ENCODE measurements around the gene CERS6. TPM values are rescaled to one million over a fixed set of nuclear protein-coding genes. Genes with fewer than 3 reads are reported as not detected.
"Not testable (repeated sequence)": the region's sequence is repeated elsewhere in the genome, so short reads cannot be mapped to it uniquely, and the experiment has no call there.

The CERS6 gene
- polyA plus RNA-seq, 3 donors = 5.3 to 13.2 (median 8.3) TPM

- no peak overlapping the region for H3K27ac ChIP-seq (ENCODE audit: low read depth, low read length)
- 24 to 74% (median 27%) methylated on average over 3 of the region's 3 CpGs for WGBS, 3 donors
Measured at GRCh38 chr2:168635065-168635577, 179.0 kb downstream of the CERS6 start.

- WGBS, 3 donors = 70 to 91% (median 79%) methylated on average over 2 of the region's 2 CpGs
- H3K27ac ChIP-seq (ENCODE audit: low read depth, low read length) = no peak overlapping the region
Measured at GRCh38 chr2:168639018-168639417, 182.9 kb downstream of the CERS6 start.

GRCh38 chr2:168639441-168639898, 183.4 kb downstream of the CERS6 start:
- H3K27ac ChIP-seq (ENCODE audit: low read depth, low read length) = no peak overlapping the region
- 64 to 80% (median 72%) methylated on average over 3 of the region's 3 CpGs for WGBS, 3 donors

- 84 to 98% (median 92%) methylated on average over 3 of the region's 3 CpGs for WGBS, 3 donors
- no peak overlapping the region for H3K27ac ChIP-seq (ENCODE audit: low read depth, low read length)
Measured at GRCh38 chr2:168640039-168640438, 184.0 kb downstream of the CERS6 start.

- WGBS, 3 donors = 96 to 99% (median 97%) methylated on average over 4 of the region's 4 CpGs
- no peak overlapping the region for H3K27ac ChIP-seq (ENCODE audit: low read depth, low read length)
Measured at GRCh38 chr2:168641636-168642035, 185.6 kb downstream of the CERS6 start.

- 87 to 95% (median 94%) methylated on average over 6 of the region's 6 CpGs for WGBS, 3 donors
- H3K27ac ChIP-seq (ENCODE audit: low read depth, low read length) = no peak overlapping the region
Measured at GRCh38 chr2:168642873-168643272, 186.8 kb downstream of the CERS6 start.

GRCh38 chr2:168643979-168644378, 187.9 kb downstream of the CERS6 start:
- no peak overlapping the region for H3K27ac ChIP-seq (ENCODE audit: low read depth, low read length)
- 92 to 100% (median 97%) methylated on average over 1 of the region's 1 CpG for WGBS, 3 donors

- H3K27ac ChIP-seq (ENCODE audit: low read depth, low read length) = no peak overlapping the region
- WGBS, 3 donors = 61 to 99% (median 67%) methylated on average over 2 of the region's 2 CpGs
Measured at GRCh38 chr2:168645696-168646338, 189.7 kb downstream of the CERS6 start.

- 24 to 30% (median 30%) methylated on average over 5 of the region's 5 CpGs for WGBS, 3 donors
- no peak overlapping the region for H3K27ac ChIP-seq (ENCODE audit: low read depth, low read length)
Measured at GRCh38 chr2:168649105-168649504, 193.0 kb downstream of the CERS6 start.

- H3K27ac ChIP-seq (ENCODE audit: low read depth, low read length) = no peak overlapping the region
- 58 to 96% (median 65%) methylated on average over 2 of the region's 2 CpGs for WGBS, 3 donors
Measured at GRCh38 chr2:168649562-168649961, 193.5 kb downstream of the CERS6 start.

GRCh38 chr2:168650139-168650538, 194.1 kb downstream of the CERS6 start:
- no peak overlapping the region for H3K27ac ChIP-seq (ENCODE audit: low read depth, low read length)
- 51 to 95% (median 86%) methylated on average over 1 of the region's 1 CpG for WGBS, 3 donors

- H3K27ac ChIP-seq (ENCODE audit: low read depth, low read length) = no peak overlapping the region
Measured at GRCh38 chr2:168650781-168651180, 194.7 kb downstream of the CERS6 start.

- WGBS, 3 donors = 72 to 90% (median 73%) methylated on average over 3 of the region's 3 CpGs
Measured at GRCh38 chr2:168652997-168653921, 197.2 kb downstream of the CERS6 start.

GRCh38 chr2:168654705-168655104, 198.6 kb downstream of the CERS6 start:
- H3K27ac ChIP-seq (ENCODE audit: low read depth, low read length) = no peak overlapping the region
- 92 to 100% (median 94%) methylated on average over 1 of the region's 1 CpG for WGBS, 3 donors

More at GRCh38 chr2:168652997-168653921, 197.2 kb downstream of the CERS6 start:
- H3K27ac ChIP-seq (ENCODE audit: low read depth, low read length) = no peak overlapping the region

GRCh38 chr2:168655207-168655606, 199.1 kb downstream of the CERS6 start:
- no peak overlapping the region for H3K27ac ChIP-seq (ENCODE audit: low read depth, low read length)
- WGBS, 3 donors = 100% methylated on average over 1 of the region's 1 CpG

GRCh38 chr2:168657378-168657777, 201.3 kb downstream of the CERS6 start:
- 93 to 98% (median 98%) methylated on average over 12 to 22 of the region's 24 CpGs for WGBS, 3 donors
- H3K27ac ChIP-seq (ENCODE audit: low read depth, low read length) = not testable (repeated sequence)

GRCh38 chr2:168658706-168659105, 202.6 kb downstream of the CERS6 start:
- WGBS, 3 donors = 64 to 74% (median 74%) methylated on average over 4 of the region's 4 CpGs

GRCh38 chr2:168660870-168661862, 205.1 kb downstream of the CERS6 start:
- H3K27ac ChIP-seq (ENCODE audit: low read depth, low read length) = no peak overlapping the region
- WGBS, 3 donors = 77 to 87% (median 84%) methylated on average over 9 of the region's 9 CpGs

More at GRCh38 chr2:168658706-168659105, 202.6 kb downstream of the CERS6 start:
- no peak overlapping the region for H3K27ac ChIP-seq (ENCODE audit: low read depth, low read length)

Measured in adipose tissue (tissue), 3 donors.